ENCODE measurements around the gene SPA17. TPM values are rescaled to one million over a fixed set of nuclear protein-coding genes. Genes with fewer than 3 reads are reported as not detected.

The SPA17 gene
- total RNA-seq, 1 donor from 2014 or later, result 67.2 TPM

- no peak overlapping the region for H3K9ac ChIP-seq
- H3K4me3 ChIP-seq, result no peak overlapping the region
- peaks cover 19% of the 10 kb centered on the region for H3F3A ChIP-seq (ENCODE audit: low read depth)
- Mint-ChIP-seq H3K4me3 (no peak overlapping the region), H3K27ac (no peak overlapping the region), H3K27me3 (ENCODE audit: insufficient read depth, low read depth) (peaks cover 14% of the 10 kb centered on the region), H3K9me3 (no peaks in the 10 kb centered on the region), H3K4me1 (peaks cover 37% of the 10 kb centered on the region), H3K36me3 (no peaks in the 10 kb centered on the region)
- peaks cover 24% of the 10 kb centered on the region for H3K4me1 ChIP-seq
- H3K9me3 ChIP-seq (ENCODE audit: low read depth), result no peaks in the 10 kb centered on the region
- DNase-seq (ENCODE audit: low spot score), result no peak
- peaks cover 12% of the 10 kb centered on the region for H4K20me1 ChIP-seq (ENCODE audit: low read depth)
- H3K36me3 ChIP-seq, result no peaks in the 10 kb centered on the region
- TF ChIP-seq EZH2 (IDR thresholded peaks at IDR 0.05), result no peak
- TF ChIP-seq EZH2phosphoT487 (IDR thresholded peaks at IDR 0.05), result no peak
- TF ChIP-seq, protein P1, sequence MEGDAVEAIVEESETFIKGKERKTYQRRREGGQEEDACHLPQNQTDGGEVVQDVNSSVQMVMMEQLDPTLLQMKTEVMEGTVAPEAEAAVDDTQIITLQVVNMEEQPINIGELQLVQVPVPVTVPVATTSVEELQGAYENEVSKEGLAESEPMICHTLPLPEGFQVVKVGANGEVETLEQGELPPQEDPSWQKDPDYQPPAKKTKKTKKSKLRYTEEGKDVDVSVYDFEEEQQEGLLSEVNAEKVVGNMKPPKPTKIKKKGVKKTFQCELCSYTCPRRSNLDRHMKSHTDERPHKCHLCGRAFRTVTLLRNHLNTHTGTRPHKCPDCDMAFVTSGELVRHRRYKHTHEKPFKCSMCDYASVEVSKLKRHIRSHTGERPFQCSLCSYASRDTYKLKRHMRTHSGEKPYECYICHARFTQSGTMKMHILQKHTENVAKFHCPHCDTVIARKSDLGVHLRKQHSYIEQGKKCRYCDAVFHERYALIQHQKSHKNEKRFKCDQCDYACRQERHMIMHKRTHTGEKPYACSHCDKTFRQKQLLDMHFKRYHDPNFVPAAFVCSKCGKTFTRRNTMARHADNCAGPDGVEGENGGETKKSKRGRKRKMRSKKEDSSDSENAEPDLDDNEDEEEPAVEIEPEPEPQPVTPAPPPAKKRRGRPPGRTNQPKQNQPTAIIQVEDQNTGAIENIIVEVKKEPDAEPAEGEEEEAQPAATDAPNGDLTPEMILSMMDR (IDR thresholded peaks at IDR 0.05), result no peak
- H3K4me2 ChIP-seq, result no peak overlapping the region
- no peak overlapping the region for H3K27ac ChIP-seq
- peaks cover 76% of the 10 kb centered on the region for H3K27me3 ChIP-seq
- no peaks in the 10 kb centered on the region for H3K79me2 ChIP-seq (ENCODE audit: low read depth)
- no peak overlapping the region for H2AFZ ChIP-seq (replicated peaks)
Measured at GRCh38 chr11:124736736-124737135, 63.0 kb downstream of the SPA17 start.

GRCh38 chr11:124737638-124738305 lies 64.1 kb downstream of the SPA17 start:
- DNase-seq (ENCODE audit: low spot score), result peak; percentile 42
- no peaks in the 10 kb centered on the region for H3K9me3 ChIP-seq (ENCODE audit: low read depth)
- Mint-ChIP-seq H3K4me1 (peaks cover 37% of the 10 kb centered on the region), H3K36me3 (no peaks in the 10 kb centered on the region), H3K27ac (peak overlapping the region; percentile 86), H3K27me3 (ENCODE audit: insufficient read depth, low read depth) (peaks cover 16% of the 10 kb centered on the region), H3K4me3 (peak overlapping the region; percentile 69), H3K9me3 (no peaks in the 10 kb centered on the region)
- H3K36me3 ChIP-seq, result no peaks in the 10 kb centered on the region
- no peak for TF ChIP-seq EZH2phosphoT487 (IDR thresholded peaks at IDR 0.05)
- no peak for TF ChIP-seq EZH2 (IDR thresholded peaks at IDR 0.05)
- TF ChIP-seq, protein P1 (IDR thresholded peaks at IDR 0.05), result no peak
- H3K4me3 ChIP-seq, result no peak overlapping the region
- H3K4me1 ChIP-seq, result peaks cover 24% of the 10 kb centered on the region
- H2AFZ ChIP-seq (replicated peaks), result no peak overlapping the region
- H3K4me2 ChIP-seq, result peak overlapping the region; percentile 35
- H3K79me2 ChIP-seq (ENCODE audit: low read depth), result no peaks in the 10 kb centered on the region
- peaks cover 16% of the 10 kb centered on the region for H4K20me1 ChIP-seq (ENCODE audit: low read depth)
- peaks cover 86% of the 10 kb centered on the region for H3K27me3 ChIP-seq
- no peak overlapping the region for H3K9ac ChIP-seq
- no peak overlapping the region for H3K27ac ChIP-seq
- H3F3A ChIP-seq (ENCODE audit: low read depth), result peaks cover 19% of the 10 kb centered on the region

DNA sequence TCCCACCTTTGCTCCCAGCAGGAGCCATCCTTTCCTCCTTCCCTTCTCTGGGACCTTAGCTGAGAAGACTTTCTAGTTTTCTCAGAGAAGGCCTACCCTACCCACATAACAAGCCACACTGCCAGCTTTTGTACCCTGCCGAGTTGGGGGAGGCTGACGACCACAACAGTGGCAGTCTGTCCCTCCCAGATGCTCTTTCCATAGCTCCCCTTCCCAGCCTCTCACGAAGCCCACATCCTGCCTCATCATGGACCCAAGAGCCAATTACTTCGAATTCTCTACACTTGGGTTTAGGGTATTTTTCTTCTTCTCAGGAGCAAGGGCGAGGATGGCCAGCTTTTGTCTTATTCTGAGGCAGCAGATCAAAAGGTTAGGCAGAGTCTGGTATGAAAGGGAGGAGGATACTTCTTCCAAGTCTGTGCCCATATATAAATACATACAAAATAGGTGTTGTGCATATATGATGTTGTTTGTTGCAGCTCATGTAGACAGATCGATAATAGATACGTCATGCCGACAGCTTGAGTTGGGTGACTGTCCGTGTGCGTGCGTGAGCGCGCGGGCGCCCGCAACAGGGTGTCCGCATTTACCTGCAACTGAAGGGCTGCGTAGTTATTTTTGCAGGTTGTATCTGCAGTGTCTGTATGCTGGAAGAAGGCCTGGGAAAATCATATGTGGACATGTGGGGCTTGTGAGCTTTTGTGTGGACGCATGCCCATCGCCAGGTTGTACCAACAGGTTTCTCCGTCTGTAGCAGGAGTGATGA lies 65.2 kb downstream of the SPA17 start:
- Histone ChIP-seq H2AFZ (replicated peaks) (peak overlapping the region; percentile 82), H3K27ac (no peak overlapping the region), H3K27me3 (peaks cover 95% of the 10 kb centered on the region), H3K4me1 (peaks cover 24% of the 10 kb centered on the region), H3K79me2 (ENCODE audit: low read depth) (no peaks in the 10 kb centered on the region), H3F3A (ENCODE audit: low read depth) (peaks cover 19% of the 10 kb centered on the region), H4K20me1 (ENCODE audit: low read depth) (peaks cover 27% of the 10 kb centered on the region), H3K4me2 (peak overlapping the region; percentile 76), H3K36me3 (no peaks in the 10 kb centered on the region), H3K9me3 (ENCODE audit: low read depth) (no peaks in the 10 kb centered on the region), H3K9ac (no peak overlapping the region), H3K4me3 (peak overlapping the region; percentile 69)
- Mint-ChIP-seq H3K4me1 (peaks cover 40% of the 10 kb centered on the region), H3K9me3 (peaks cover 4% of the 10 kb centered on the region), H3K36me3 (peaks cover 4% of the 10 kb centered on the region), H3K27ac (peak overlapping the region; percentile 29), H3K4me3 (peak overlapping the region; percentile 89), H3K27me3 (ENCODE audit: insufficient read depth, low read depth) (peaks cover 17% of the 10 kb centered on the region)
- TF ChIP-seq, protein P1 (IDR thresholded peaks at IDR 0.05), result no peak
- no peak for TF ChIP-seq EZH2phosphoT487 (IDR thresholded peaks at IDR 0.05)
- no peak for DNase-seq (ENCODE audit: low spot score)
